Erythroblast (primary cell): ENCODE measurements around the gene TMEM151A.

Source experiments
- GATA1 ChIP-seq: IDR thresholded peaks from 2 replicates; pipeline ENCODE4 v1.6.1; 2011; ENCODE audit warnings: low read depth, mild to moderate bottlenecking, control low read depth, low read length, moderate library complexity
- POLR2A ChIP-seq: IDR thresholded peaks from 2 replicates; pipeline ENCODE4 v1.6.1; 2011; ENCODE audit warnings: mild to moderate bottlenecking, low read length

GRCh38 chr11:66338276-66339161 is 46.8 kb downstream of the TMEM151A start:
- TF ChIP-seq POLR2A: no peak
- no peak for TF ChIP-seq GATA1
